D721Med (cell line): ENCODE results near the gene AIFM2.

Source experiments
- DNase-seq: peaks from one replicate; pipeline ENCODE4 v3.0.0; 2011; ENCODE audit warnings: low spot score; ENCODE audit not compliant: insufficient read length
- FAIRE-seq: peaks from 2 replicates; lab custom pipeline; 2011; peaks lifted over from hg19 to GRCh38; lab: Jason Lieb, UNC
- CTCF ChIP-seq: IDR thresholded peaks from 2 replicates; pipeline ENCODE4 v1.5.1; 2012; ENCODE audit warnings: mild to moderate bottlenecking, control low read depth; ENCODE audit not compliant: insufficient read depth; ENCODE audit errors: missing control alignments

The AIFM2 gene

DNA sequence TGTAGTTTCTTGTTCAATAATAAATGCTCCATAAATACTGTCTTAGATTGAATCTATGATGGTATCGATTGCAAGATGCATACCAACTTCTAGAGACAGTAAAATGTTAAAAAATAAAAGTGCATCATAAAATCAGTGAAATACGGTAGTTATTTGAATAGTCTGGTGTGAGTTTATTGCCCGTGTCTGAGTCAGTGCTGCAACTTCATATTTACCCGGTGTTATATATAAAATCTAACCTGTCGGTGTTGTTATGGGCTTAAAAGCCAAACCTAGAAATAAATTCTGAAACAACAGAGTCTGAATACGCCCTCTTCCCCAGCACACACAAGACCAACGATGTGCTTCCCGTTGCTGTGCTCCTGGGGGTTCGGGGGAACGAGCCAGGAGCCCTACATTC is 63.7 kb downstream of the AIFM2 start:
- TF ChIP-seq CTCF = no peak
- DNase-seq (no peak), FAIRE-seq (no peak)

DNA sequence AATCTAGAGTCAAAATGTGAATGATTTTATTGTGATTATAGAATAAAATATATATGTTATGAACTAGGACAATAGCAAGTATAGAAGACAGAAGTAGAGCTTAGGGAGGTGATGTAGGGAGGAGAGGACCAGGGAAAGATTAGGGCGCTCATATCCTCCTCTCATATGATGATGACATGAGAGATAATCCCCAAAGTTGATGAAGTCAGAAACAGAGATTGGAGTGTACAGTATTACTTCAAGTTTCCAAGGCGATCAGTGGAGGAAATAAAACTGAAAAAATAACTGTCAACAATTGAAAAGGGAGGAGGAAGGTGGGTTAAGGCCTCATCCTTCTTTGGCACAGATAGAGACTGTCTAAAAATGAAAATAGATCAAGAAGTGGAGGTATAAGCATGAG is 65.0 kb downstream of the AIFM2 start:
- FAIRE-seq (no peak), DNase-seq (no peak)
- no peak for TF ChIP-seq CTCF

- no peak for TF ChIP-seq CTCF
- DNase-seq (no peak), FAIRE-seq (no peak)
Measured at GRCh38 chr10:70066190-70066589, 66.4 kb downstream of the AIFM2 start.

DNA sequence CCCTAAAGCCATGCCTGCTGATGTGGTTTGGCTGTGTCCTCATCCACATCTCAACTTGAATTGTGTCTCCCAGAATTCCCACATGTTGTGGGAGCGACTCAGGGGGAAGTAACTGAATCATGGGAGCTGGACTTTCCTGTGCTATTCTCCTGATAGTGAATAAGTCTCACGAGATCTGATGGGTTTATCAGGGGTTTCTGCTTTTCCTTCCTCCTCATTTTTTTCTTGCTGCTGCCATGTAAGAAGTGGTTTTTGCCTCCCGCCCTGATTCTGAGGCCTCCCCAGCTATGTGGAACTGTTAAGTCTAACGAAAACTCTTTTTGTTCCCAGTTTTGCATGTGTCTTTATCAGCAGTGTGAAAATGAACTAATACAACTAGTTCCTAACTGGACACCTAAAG is 68.1 kb downstream of the AIFM2 start:
- no peak for TF ChIP-seq CTCF
- no peak for DNase-seq
- FAIRE-seq = no peak

GRCh38 chr10:70063418-70064098 is 69.1 kb downstream of the AIFM2 start:
- no peak for DNase-seq
- TF ChIP-seq CTCF = no peak
- no peak for FAIRE-seq
